Suprapubic skin (tissue), 4 donors: ENCODE data around the gene SPOCK1.

Experiments used
- CTCF ChIP-seq, 2 donors: fragments of 200-600 bp in 1 of 2; fragments of 450-650 bp in 1 of 2; sonication (generic) in 1 of 2; IDR thresholded peaks; one replicate each; pipeline ENCODE4 v1.5.1; 2016 to 2019; ENCODE audit warnings: antibody characterized with exemption in 2 of 2, mild to moderate bottlenecking in 1 of 2, moderate library complexity in 1 of 2
- EP300 ChIP-seq: sonication (generic); formaldehyde crosslinking; IDR thresholded peaks from one replicate; pipeline ENCODE4 v1.6.1; 2017; ENCODE audit warnings: antibody characterized with exemption
- POLR2A ChIP-seq, 2 donors: fragments of 450-650 bp; IDR thresholded peaks; one replicate each; pipeline ENCODE4 v1.6.1; 2017; ENCODE audit warnings: antibody characterized with exemption in 2 of 2, mild to moderate bottlenecking in 2 of 2, moderate library complexity in 2 of 2
- POLR2AphosphoS5 ChIP-seq, 3 donors: sonication (generic); formaldehyde crosslinking; IDR thresholded peaks; one replicate each; pipeline ENCODE4 v1.6.1; 2017; ENCODE audit warnings: antibody characterized with exemption in 3 of 3

GRCh38 chr5:137026296-137026695, 472.8 kb downstream of the SPOCK1 start:
- TF ChIP-seq CTCF (IDR thresholded peaks at IDR 0.05): no peak
- TF ChIP-seq POLR2A (IDR thresholded peaks at IDR 0.05): no peak
- TF ChIP-seq POLR2AphosphoS5 (IDR thresholded peaks at IDR 0.05): no peak
- TF ChIP-seq EP300: no peak
